HG03354 (cell line): Measurements from ENCODE around the gene NCKAP1.
"Not testable (repeated sequence)": the region's sequence is repeated elsewhere in the genome, so short reads cannot be mapped to it uniquely, and the experiment has no call there.

ENCODE experiments used
- ATAC-seq: cut with Tn5 transposase; IDR thresholded peaks from one replicate; pipeline ENCODE4 v1.9.1; 2021; ENCODE audit warnings: mild to moderate bottlenecking; ENCODE audit not compliant: unreplicated experiment, poor library complexity, severe bottlenecking

Gene NCKAP1, protein sequence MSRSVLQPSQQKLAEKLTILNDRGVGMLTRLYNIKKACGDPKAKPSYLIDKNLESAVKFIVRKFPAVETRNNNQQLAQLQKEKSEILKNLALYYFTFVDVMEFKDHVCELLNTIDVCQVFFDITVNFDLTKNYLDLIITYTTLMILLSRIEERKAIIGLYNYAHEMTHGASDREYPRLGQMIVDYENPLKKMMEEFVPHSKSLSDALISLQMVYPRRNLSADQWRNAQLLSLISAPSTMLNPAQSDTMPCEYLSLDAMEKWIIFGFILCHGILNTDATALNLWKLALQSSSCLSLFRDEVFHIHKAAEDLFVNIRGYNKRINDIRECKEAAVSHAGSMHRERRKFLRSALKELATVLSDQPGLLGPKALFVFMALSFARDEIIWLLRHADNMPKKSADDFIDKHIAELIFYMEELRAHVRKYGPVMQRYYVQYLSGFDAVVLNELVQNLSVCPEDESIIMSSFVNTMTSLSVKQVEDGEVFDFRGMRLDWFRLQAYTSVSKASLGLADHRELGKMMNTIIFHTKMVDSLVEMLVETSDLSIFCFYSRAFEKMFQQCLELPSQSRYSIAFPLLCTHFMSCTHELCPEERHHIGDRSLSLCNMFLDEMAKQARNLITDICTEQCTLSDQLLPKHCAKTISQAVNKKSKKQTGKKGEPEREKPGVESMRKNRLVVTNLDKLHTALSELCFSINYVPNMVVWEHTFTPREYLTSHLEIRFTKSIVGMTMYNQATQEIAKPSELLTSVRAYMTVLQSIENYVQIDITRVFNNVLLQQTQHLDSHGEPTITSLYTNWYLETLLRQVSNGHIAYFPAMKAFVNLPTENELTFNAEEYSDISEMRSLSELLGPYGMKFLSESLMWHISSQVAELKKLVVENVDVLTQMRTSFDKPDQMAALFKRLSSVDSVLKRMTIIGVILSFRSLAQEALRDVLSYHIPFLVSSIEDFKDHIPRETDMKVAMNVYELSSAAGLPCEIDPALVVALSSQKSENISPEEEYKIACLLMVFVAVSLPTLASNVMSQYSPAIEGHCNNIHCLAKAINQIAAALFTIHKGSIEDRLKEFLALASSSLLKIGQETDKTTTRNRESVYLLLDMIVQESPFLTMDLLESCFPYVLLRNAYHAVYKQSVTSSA

DNA sequence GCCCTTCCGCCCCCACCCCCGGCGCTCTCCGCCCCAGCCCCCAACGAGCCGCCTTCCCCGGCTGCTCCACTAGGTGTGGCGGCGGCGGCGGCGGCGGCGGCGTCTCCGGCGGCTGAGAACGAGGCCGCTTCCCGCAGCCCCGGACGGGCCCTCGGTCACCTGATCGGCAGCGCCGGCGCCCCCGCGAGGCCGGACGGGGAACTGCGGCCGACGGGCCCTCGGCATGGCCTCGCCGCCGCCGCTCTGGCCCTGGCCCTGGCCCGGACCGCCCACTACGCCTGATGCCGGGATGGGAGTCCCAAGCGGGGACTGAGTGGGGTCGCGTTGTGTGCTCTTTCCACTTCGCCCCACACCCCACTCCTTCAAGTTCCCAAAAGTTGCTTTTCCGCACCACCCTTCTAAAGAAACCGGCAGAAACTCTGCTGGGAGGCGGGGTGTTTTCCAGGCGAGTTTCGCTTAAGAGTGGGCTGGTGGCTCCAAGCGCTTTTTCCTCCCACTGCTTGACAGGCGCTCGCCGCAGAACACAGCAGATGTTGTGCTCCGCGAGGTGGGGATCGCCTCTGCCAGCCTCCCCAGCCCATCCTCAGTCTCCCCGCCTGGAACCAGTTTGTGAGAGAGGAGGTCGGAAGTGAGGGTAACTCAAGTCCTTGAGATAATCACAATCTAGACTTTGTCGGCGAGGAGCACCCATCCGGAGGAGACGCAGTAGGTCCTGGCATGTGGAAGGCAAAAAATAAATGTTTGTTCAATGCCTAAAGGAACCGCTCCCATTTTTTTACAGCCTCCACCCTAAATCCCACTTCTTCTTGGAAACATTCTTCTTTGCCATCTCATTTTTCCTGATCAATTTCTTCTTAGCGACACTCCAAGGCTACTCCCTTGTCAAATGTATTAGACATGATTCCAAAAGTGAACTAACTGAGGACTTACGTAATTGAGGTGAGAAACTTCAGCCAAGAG, at the start of gene NCKAP1:
NCKAP1 (minus strand) TSS at position 117 of the 960 bp plus-strand sequence. CDS start 358 bp downstream, outside the sequence.
- peak; percentile 74 for ATAC-seq

DNA sequence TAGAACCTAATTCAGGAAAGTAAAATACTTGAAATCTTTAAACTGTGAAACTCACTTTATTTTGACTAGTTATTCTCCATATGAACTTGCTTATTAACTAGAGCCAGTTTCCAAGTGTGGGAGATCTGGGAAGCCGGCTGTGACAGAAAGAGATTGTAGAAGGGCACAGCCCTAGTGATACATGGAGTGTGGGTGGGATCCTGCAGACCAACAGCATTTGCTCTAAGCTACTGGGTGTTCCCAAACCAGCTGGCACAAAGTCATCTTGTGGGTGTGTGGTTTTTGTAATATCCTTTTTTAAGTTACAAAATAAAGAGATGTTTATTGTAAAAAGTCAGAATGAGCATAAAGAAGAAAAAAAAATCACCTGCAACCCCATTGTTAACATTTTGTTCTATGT, 43.7 kb upstream of the NCKAP1 start:
- ATAC-seq, result no peak

DNA sequence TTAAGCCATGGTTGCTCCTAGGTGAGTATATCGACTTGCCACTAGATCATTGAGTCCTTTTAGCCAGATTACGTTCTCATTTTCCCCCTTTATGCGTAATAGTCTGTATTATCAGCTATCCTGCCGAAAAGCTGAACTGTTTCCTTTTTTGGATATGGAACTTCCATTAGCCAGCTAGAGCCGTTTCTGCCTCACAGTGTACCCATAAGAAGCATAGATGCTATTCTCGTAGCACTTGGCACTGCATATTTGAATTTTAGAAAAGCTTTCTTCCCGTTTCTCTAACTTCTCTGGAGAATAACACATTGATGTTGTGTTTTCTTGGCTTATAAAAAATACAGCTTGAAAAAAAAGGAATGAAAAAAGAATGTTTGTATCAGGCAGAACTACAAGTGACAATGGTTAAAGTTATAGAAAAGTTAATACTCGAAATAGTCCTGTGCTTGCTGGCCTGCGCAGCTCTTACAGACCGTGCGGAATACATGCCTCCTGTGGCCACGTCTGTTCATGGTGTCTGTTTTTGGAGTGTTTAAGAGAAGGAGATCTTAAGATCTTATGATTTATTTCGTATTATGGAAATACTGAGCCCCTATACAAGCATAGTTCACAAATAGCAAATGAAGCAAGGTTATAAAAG, 41.0 kb upstream of the NCKAP1 start:
- peak; percentile 49 for ATAC-seq

DNA sequence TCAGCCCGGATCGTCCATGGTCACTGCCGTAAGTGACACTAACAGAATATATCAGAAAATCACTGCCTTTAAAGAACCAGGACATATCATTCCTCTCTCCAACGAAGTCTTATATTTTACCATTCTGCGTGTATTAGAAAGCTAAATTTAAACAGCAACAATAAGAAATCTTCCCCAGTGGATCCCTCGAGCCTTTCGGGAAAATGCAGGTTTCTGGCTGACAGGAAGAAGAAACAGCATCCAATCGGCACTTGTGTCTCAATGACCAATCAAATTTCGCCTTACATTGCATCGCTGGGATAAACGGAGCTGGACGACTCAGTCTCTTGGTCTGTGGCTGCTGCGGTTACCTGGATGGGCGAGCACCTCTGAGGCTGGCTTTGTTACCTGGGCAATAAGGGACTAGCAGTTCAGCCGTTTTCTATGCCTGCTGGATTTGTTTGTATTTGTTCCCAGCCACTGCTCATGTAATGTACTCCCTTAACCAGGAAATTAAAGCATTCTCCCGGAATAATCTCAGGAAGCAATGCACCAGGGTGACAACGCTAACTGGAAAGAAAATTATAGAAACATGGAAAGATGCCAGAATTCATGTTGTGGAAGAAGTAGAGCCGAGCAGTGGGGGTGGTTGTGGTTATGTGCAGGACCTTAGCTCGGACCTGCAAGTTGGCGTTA, 40.3 kb upstream of the NCKAP1 start, which contains the start of gene DUSP19:
DUSP19 (plus strand) TSS at position 284 of the 675 bp plus-strand sequence; CDS start at position 471, 187 bp downstream.
- ATAC-seq, result peak; percentile 86

DNA sequence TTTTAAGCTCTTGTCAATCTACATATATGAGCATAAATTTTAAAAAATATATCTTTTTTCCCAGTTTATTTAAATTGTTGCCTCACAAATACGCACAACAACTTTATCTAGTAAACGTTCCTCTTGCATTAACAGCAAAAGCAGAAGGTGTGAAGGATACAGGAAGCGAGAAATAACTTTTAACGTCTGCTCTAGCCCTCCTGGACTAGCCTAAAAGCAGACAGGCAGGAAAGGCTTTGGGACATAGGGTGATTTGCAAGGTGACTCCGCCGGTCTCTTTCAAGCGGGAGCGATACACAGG, 39.9 kb upstream of the NCKAP1 start:
- no peak for ATAC-seq

DNA sequence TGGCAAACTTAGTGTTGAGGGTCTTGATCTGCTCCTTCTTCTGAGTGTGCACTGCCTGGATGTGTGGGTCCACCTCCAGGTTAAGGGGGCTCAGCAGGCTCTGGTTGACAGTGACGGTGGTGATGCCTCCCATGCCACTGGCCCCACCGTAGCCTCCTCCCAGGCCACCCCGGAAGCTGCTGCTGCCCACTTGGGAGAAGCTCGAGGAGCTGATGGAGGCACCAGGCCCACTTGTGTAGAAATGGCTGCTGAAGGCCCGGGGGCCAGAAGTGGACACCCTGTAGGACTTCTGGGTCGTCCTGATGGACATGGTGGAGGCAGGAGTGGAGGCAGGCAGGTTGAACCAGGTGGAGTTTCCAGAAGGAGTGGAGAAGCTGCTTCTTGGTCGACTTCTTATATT, 33.9 kb upstream of the NCKAP1 start:
- ATAC-seq, result no peak

DNA sequence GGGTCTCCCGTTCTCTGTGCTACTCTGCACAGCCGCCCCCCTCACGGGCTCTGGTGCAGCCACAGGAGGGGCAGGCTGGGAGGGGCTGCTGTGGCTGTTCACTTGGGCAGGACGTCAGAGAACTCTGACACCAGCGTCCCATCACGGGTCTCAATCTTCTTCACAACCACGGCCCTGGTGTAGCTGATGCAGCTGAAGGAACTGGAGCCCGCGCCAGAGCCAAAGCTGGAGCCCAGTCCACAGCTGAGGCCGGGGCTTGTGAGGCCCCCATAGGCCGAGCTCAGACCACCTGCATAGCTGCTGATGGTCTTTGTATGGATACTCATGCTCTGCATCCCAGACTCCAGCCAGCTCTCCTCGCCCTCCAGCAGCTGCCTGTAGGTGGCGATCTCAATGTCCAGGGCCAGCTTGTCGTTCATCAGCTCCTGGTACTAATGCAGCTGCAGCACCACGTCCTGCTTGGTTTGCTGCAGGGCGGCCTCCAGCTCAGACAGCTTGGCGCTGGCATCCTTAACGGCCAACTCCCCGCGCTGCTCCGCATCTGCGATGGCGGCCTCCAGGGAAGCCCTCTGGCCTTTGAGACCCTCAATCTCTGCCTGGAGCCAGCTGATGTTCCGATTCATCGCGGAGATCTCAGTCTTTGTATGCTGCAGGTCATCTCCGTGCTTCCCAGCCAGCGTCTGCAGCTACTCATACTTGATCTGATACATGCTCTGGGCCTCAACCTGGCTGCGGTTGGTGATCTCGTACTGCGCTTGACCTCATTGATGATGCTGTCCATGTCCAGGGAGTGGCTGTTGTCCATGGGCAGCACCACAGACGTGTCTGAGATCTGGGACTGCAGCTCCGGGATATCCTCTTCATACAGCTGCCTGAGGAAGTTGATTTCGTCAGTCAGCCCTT, 32.9 kb upstream of the NCKAP1 start:
- ATAC-seq, result no peak

DNA sequence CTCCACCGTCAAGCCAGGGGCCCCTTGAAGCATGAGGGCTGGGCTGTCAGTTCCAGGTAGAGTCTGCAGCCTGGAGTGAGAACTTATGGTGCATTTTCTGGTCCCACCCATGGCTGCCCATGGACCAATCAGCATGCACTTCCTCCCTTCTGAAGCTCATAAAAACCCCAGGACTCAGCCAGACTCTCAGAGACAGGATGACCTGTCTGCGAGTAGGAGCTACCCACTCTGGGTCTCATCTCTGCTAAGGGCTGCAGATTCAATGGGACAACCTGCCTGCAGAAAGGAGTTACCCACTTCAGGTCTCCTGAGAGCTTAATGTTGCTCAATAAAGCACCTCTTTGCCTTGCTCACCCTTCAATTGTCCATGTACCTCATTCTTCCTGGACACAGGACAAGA, 30.9 kb upstream of the NCKAP1 start:
- ATAC-seq, result no peak

DNA sequence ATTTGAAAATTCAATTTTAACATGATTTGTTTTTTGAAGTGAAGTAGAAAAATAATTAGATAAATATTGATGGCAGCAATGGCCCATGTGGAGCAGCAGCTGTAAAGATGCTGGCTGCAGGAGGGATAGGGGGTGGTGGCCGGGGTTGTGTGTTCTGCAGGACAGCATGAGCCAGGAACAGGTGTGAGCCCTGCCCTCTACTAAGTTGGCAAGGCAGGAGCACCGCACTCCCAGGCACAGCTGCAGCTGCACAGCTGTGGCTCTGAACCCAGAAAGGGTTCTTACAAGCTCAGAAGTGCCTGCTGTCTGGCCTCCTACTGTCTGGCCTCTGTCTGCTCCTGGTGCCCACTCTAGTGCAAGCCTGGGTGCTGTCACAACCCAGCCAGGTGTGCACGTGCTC, 30.3 kb upstream of the NCKAP1 start:
- ATAC-seq, result no peak

DNA sequence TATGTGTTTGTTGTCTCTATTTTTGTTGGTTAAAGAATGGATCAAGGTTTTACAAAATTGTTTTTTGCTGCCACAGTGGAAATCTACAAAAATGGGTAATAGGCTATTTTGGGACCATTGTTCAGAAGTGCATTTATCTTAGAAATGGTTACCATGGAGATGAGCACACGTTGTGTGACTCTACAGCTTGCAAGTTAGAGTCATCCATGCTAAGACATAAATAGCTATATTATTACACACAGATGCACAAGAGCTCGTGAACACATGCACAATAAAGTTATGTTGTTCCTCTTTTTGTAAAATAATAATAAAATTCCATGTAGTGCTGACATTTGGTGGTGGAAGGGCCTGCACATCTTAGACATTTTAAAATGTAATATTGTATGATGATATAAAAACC, 24.8 kb upstream of the NCKAP1 start:
- ATAC-seq, result peak; percentile 94

DNA sequence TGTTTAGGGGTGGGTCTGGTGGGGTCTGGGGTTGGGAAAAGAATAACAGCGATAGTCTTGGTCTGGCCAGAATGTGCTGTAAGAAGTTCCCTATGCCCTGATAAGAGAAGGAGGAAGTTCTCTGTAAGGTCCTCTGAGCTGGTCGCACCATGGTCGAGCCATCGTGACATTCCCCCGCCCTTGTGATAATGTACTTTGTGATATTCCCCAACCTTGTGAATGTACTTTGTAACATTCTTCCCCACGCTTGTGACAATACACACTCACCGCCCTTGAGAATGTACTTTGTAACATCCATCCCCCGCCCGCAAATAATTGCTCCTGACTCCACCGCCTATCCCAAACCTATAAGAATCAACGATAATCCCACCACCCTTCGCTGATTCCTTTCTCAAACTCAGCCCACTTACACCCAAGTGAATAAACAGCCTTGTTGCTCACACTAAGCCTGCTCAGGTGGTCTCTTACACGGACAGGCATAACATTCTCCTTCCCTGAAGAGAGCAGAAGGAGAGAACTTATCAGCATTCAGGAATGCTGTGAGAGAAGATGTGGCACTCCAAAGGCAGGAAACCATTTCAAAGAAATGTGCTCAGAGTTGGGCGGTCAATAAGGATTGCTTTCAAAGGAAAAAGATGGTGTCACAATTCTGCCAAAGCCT, 22.4 kb upstream of the NCKAP1 start:
- ATAC-seq, result no peak

DNA sequence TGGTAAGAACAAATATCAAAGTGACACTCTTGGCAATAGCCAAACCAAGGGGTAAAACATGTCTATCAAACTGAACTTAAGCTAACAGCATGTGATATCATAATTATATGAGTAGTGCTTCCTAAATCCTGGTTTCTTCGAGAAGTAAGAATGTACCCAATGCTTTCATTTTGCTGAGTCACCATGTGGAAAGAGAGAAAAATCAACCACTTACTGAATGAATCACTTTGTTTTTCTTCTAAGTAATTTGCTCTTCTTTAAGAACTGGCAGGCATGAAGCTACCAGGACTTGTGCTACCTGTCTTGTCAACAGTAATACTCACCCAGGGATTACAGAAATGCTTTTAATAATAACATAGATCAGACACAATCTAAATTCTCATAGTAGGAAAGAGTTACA, 21.3 kb upstream of the NCKAP1 start:
- ATAC-seq, result no peak

DNA sequence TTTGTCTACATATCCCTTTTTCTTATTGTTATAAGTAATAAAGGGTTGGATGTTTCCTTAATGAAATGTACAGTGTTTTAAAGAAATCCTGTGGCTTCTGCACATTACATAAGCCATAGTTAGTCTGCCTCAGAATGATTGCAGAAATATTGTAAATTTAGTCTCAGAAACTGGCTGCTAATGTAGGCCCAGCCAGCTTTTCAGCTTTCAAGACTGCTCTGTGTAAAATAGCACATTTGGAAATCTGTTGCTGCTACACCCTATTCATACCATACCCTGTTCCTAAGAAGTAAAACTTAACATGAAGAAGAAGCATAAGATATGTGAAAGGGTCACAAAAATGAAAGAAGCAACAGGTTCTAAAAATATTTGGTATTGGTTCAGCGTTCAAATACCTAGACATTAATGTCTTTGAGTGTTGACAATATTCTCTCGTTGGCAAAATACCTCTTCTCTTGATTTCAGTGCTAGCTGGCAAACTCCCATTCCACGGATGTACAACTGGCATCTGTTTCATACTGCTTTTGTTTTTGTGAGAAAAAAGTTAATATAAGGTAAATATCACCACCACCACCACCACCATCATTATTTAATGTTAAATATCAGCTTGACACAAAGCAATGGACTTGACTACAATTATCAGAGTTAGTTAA, 19.2 kb upstream of the NCKAP1 start:
- peak; percentile 56 for ATAC-seq

DNA sequence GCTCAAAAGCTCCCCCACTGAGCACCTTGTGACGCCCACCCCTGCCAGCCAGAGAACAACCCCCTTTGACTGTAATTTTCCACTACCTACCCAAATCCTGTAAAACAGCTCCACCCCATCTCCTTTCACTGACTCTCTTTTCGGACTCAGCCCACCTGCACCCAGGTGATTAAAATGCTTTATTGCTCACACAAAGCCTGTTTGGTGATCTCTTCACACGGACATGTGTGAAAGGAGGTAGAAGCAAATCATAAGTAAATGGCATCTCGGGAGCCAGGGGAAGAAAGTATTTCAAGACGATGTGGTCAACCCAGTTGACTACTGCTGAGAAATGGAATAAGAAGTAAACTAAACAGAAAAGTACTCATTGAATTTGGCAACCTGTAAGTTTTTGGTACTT, 11.2 kb upstream of the NCKAP1 start:
- no peak for ATAC-seq

DNA sequence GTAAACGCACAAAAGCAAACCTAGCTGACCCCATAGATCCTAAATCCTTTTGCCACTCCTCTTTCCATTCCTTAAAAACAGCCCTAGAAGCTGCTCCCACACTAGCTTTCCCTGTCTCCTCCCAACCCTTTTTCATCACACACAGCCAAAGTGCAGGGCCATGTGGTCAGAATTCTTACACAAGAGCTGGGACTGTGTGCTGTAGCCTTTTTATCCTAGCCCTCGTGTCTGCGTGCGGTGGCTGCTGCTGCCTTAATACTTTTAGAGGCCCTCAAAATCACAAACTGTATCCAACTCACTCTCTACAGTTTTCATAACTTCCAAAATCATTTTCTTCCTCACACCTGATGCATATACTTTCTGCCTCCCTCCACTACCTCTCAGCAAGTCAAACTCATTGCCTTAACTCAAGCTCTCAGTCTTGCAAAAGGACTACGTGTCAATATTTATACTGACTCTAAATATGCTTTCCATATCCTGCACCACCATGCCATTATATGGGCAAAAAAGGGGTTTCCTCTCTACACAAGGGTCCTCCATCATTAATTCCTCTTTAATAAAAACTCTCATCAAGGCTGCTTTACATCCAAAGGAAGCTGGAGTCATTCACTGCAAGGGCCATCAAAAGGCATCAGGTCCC, 9.3 kb upstream of the NCKAP1 start:
- not testable (repeated sequence) for ATAC-seq

DNA sequence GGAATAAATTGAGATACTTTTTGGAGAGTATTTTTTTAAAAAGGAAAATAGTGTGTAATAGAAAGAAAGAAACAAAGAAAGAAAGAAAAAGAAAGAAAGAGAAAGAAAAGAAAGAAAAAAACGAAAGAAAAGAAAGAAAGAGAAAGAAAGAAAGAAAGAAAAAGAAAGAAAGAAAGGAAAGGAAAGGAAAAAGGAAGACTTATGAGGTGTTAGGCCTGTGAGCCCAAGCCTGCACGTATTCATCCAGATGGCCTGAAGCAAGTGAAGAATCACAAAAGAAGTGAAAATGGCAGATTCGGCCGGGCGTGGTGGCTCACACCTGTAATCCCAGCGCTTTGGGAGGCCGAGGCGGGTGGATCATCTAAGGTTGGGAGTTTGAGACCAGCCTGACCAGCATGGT, 5.3 kb upstream of the NCKAP1 start:
- not testable (repeated sequence) for ATAC-seq
